Globus pallidus (tissue), 1 donor: ENCODE data around the gene PRSS37.

Experiments used
- DNase-seq: peaks from one replicate; pipeline ENCODE4 v3.0.0-alpha.2; 2015; ENCODE audit warnings: low spot score

The PRSS37 gene

GRCh38 chr7:141788296-141788695, 53.0 kb downstream of the PRSS37 start:
- no peak for DNase-seq
